ENCODE measurements around the gene SGCE. TPM values are rescaled to one million over a fixed set of nuclear protein-coding genes. Genes with fewer than 3 reads are reported as not detected.

SGCE gene
- total RNA-seq, 2 donors from 2014 or later = 41.0 to 75.9 TPM

DNA sequence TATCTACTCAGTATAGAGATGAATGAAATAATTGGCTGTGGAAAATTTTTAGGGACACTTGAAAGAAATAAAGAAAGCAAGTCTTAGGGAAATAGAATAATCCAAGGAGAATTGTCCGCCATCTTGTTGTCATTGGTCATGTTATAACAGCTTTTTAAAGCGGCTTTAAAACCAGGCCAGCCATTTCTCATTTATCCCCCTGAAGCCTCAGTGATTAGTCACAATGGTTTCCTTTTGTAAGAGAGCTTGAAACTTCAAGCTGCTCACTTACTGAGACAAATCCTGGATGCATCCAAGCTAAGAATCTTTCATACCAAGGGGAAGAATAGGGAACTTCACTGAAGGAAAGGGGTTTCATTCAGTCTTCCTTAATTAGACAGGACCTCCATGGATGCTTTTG, 67.9 kb downstream of the SGCE start:
- Histone ChIP-seq H3K4me1 (no peaks in the 10 kb centered on the region), H3K4me3 (no peak overlapping the region), H3K36me3 (no peaks in the 10 kb centered on the region), H3K27ac (no peak overlapping the region), H3K27me3 (no peaks in the 10 kb centered on the region), H3K9me3 (no peaks in the 10 kb centered on the region)
- no peak for TF ChIP-seq CTCF (IDR thresholded peaks at IDR 0.05)
- no peak for DNase-seq (ENCODE audit: low spot score)

DNA sequence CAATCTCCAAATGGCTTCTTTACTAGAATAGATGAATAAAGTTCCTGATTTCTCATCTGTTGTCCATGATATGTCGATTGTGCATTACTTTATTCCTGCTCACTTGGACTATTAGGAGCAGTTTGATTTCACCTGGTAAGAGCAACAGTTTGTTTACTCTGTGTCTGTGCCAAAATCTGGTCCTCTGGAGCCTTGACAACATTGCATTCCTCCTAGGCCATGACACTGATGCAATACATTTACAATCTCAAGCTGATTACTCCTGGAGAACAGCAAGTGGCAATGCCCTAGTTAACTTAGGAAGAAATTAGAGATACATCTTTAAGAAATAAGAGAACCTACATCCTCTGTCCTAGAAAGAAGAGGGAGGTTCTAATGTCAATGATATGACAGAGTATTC, 71.8 kb downstream of the SGCE start:
- no peak for TF ChIP-seq CTCF (IDR thresholded peaks at IDR 0.05)
- Histone ChIP-seq H3K27ac (no peak overlapping the region), H3K4me1 (no peaks in the 10 kb centered on the region), H3K27me3 (no peaks in the 10 kb centered on the region), H3K36me3 (no peaks in the 10 kb centered on the region), H3K9me3 (no peaks in the 10 kb centered on the region), H3K4me3 (no peak overlapping the region)
- no peak for DNase-seq (ENCODE audit: low spot score)

GRCh38 chr7:94580601-94581000, 75.3 kb downstream of the SGCE start:
- no peaks in the 10 kb centered on the region for H3K27me3 ChIP-seq
- H3K4me1 ChIP-seq = no peaks in the 10 kb centered on the region
- no peak for TF ChIP-seq CTCF (IDR thresholded peaks at IDR 0.05)
- H3K9me3 ChIP-seq = peaks cover 0 to 8% of the 10 kb centered on the region in 2 donors
- no peak for DNase-seq (ENCODE audit: low spot score)
- no peaks in the 10 kb centered on the region for H3K36me3 ChIP-seq
- H3K4me3 ChIP-seq = no peak overlapping the region
- H3K27ac ChIP-seq = no peak overlapping the region

DNA sequence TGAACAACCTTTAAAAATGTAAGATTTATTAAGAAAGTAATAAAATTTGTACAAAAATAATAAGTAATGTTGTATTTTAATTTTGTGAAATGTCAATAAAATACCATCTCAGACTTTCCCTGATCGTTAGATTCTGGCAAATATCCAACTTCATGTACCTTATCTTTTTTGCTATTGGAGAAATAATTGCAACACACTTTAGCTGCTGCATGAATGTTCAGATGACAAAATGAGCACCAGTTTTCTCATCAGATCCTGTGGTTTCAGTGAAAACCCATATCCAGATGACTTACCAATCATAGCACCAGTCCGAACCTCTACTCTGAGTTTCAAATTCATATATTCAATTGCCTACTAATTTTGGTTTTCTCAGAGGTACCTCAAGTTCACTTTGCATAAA, 76.5 kb downstream of the SGCE start:
- no peak for DNase-seq (ENCODE audit: low spot score)
- H3K9me3 ChIP-seq = peaks cover 0 to 19% of the 10 kb centered on the region in 2 donors
- H3K27me3 ChIP-seq = no peaks in the 10 kb centered on the region
- H3K27ac ChIP-seq = no peak overlapping the region
- no peak for TF ChIP-seq CTCF (IDR thresholded peaks at IDR 0.05)
- H3K36me3 ChIP-seq = no peaks in the 10 kb centered on the region
- H3K4me3 ChIP-seq = no peak overlapping the region
- H3K4me1 ChIP-seq = no peaks in the 10 kb centered on the region

DNA sequence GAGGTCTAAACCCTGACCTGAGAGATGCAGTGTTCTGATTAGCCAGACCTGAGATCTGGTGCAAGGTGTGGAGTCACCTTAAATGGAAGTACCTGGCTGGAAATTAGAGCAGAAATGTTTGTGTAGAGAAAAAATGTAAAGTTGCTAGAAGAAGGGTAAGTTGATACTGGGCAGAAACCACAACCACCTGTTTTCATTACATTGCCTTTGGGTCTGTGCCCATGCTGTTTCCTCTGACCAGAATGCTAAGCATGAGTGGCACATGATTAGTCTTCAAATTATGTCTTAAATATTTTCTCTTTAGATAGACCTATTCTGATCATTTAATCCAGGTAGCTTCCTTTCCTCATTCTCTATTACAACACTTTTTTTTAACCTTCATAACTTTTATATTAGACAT, 77.3 kb downstream of the SGCE start:
- no peak for TF ChIP-seq CTCF (IDR thresholded peaks at IDR 0.05)

GRCh38 chr7:94577357-94577756, 78.6 kb downstream of the SGCE start:
- Histone ChIP-seq H3K36me3 (no peaks in the 10 kb centered on the region), H3K4me1 (no peaks in the 10 kb centered on the region), H3K27ac (no peak overlapping the region), H3K9me3 (peaks cover 0 to 26% of the 10 kb centered on the region in 2 donors), H3K27me3 (no peaks in the 10 kb centered on the region), H3K4me3 (no peak overlapping the region)
- no peak for TF ChIP-seq CTCF (IDR thresholded peaks at IDR 0.05)
- DNase-seq (ENCODE audit: low spot score) = no peak

More for the DNA sequence above, 77.3 kb downstream of the SGCE start:
- Histone ChIP-seq H3K9me3 (peaks cover 0 to 21% of the 10 kb centered on the region in 2 donors), H3K27ac (no peak overlapping the region), H3K27me3 (no peaks in the 10 kb centered on the region), H3K4me1 (no peaks in the 10 kb centered on the region), H3K36me3 (no peaks in the 10 kb centered on the region), H3K4me3 (no peak overlapping the region)
- no peak for DNase-seq (ENCODE audit: low spot score)
